ENCODE results near the gene SLC4A3.

DNA sequence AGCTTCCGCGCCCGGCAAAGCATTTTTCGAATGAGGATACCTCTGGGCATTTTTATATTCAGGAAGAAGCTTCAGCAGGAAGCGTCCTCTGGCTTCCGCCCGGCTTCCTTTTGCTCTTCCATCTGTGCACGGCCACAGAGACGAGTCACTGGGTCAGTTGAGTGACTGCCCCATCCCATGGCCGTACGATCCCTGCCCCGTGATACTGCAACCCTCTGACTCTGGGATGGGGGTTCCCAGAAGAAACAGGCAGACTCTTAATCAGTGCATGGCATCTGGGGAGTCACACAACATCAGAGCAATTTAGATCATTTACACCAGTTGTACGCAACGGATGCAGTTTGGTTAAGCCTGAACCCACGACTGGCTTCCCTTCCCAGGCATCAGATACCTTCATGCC, 40.9 kb downstream of the SLC4A3 start:
- TF ChIP-seq EZH2 (IDR thresholded peaks at IDR 0.05; ENCODE audit: low read length) = no peak
- TF ChIP-seq, protein P1, sequence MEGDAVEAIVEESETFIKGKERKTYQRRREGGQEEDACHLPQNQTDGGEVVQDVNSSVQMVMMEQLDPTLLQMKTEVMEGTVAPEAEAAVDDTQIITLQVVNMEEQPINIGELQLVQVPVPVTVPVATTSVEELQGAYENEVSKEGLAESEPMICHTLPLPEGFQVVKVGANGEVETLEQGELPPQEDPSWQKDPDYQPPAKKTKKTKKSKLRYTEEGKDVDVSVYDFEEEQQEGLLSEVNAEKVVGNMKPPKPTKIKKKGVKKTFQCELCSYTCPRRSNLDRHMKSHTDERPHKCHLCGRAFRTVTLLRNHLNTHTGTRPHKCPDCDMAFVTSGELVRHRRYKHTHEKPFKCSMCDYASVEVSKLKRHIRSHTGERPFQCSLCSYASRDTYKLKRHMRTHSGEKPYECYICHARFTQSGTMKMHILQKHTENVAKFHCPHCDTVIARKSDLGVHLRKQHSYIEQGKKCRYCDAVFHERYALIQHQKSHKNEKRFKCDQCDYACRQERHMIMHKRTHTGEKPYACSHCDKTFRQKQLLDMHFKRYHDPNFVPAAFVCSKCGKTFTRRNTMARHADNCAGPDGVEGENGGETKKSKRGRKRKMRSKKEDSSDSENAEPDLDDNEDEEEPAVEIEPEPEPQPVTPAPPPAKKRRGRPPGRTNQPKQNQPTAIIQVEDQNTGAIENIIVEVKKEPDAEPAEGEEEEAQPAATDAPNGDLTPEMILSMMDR (optimal IDR thresholded peaks at IDR 0.05 in 1 of 3, IDR thresholded peaks at IDR 0.05 in 1 of 3, conservative IDR thresholded peaks at IDR 0.05 in 1 of 3; ENCODE audit: extremely low read depth in 1 of 3, insufficient read depth in 2 of 3, low read length in 3 of 3) = no peak
